ENCODE measurements around the gene SOS1.

SOS1 gene

GRCh38 chr2:39050109-39050508 is 70.7 kb downstream of the SOS1 start:
- in situ Hi-C loops (cut with MboI; ENCODE audit: low sequenced_read_pairs): no loop called here

DNA sequence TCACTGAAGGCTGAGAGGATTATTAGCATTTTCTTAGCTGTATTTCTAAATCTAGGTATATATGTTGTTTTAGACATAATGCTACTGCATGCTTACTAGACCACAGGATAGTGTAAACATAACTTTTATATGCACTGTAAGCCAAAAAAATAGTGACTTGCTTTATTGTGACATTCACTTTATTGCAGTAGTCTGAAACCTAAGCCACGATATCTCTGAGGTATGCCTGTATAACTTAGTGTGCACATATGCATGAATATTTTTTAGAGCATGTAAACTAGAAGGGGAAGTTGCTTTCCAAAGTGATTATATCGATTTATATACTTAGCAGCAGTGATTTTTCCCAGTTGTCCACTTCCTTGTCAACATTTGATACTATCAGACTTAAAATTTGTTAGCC is 81.8 kb downstream of the SOS1 start:
- in situ Hi-C loops (cut with MboI; ENCODE audit: low sequenced_read_pairs): no loop called here

DNA sequence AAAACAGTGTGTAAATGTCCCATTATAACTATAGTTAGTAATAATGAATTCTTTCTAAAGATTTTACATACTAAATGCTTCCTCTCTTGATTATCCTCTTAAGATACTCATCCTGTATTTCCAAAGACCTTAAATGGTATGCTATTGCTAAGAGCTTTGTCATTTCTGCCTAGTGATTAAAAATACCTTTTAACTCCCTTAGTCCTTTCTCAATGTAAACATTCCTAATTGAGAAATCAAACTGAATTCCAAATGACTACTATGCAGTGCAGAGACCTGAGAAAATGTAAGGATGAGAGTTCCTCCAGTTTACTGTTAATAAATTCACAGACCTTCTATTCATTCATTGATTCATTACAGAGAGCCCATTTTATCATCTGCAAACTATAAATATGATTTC is 86.9 kb downstream of the SOS1 start:
- in situ Hi-C loops (cut with MboI; ENCODE audit: low sequenced_read_pairs): no loop called here

- in situ Hi-C loops (cut with MboI; ENCODE audit: low sequenced_read_pairs): no loop called here
Observed at GRCh38 chr2:39027421-39027820, 93.4 kb downstream of the SOS1 start.

GRCh38 chr2:39024833-39025232 is 96.0 kb downstream of the SOS1 start:
- in situ Hi-C loops (cut with MboI; ENCODE audit: low sequenced_read_pairs): no loop called here

DNA sequence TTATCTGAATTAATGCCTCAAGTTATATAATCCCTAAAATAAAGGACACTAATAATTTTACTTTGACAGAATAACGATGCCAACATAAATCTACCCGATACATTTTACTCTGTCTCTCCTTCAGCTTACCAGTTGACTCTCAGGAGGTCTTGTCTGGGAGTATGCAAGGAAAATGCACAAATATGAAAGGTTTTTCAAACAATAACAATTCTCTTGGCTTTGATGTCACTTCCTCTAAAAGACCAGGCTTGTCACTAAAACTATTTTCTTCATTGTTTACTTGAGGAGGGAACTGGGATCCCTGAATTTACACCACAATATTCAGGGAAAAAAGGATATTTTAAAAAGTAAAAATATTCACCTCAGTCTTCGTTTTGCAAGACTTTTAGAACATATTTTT is 97.2 kb downstream of the SOS1 start:
- in situ Hi-C loops (cut with MboI; ENCODE audit: low sequenced_read_pairs): no loop called here

- in situ Hi-C loops (cut with MboI; ENCODE audit: low sequenced_read_pairs): no loop called here
Observed at GRCh38 chr2:39022642-39023235, 98.1 kb downstream of the SOS1 start.

GRCh38 chr2:39020383-39020782 is 100.5 kb downstream of the SOS1 start:
- in situ Hi-C loops (cut with MboI; ENCODE audit: low sequenced_read_pairs): no loop called here

DNA sequence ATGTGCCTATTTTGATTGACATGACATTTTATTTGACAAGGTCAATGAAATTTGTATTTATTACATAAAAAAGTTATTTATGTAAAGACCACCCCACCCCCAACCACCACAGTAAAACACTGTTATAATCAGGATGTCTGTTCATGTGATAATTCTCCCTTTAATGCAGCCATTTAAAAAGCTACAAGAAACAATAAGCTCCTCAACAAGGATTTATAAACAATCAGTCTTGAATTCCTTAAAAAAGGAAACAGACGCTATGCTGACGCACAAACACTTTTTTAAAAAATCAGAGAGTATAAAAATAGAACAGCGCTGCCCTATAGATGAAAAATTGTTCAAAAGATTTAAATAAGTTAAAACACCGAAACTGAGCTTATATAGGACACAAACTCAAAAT is 102.2 kb downstream of the SOS1 start:
- in situ Hi-C loops (cut with MboI; ENCODE audit: low sequenced_read_pairs): no loop called here

GRCh38 chr2:39017334-39017733 is 103.5 kb downstream of the SOS1 start:
- in situ Hi-C loops (cut with MboI; ENCODE audit: low sequenced_read_pairs): no loop called here

- in situ Hi-C loops (cut with MboI; ENCODE audit: low sequenced_read_pairs): no loop called here
Observed at GRCh38 chr2:39015424-39015823, 105.4 kb downstream of the SOS1 start.

GRCh38 chr2:39013871-39014270 is 107.0 kb downstream of the SOS1 start:
- in situ Hi-C loops (cut with MboI; ENCODE audit: low sequenced_read_pairs): no loop called here

- in situ Hi-C loops (cut with MboI; ENCODE audit: low sequenced_read_pairs): no loop called here
Observed at GRCh38 chr2:39008665-39009064, 112.2 kb downstream of the SOS1 start.

- in situ Hi-C loops (cut with MboI; ENCODE audit: low sequenced_read_pairs): no loop called here
Observed at GRCh38 chr2:39007875-39008504, 112.9 kb downstream of the SOS1 start.

- in situ Hi-C loops (cut with MboI; ENCODE audit: low sequenced_read_pairs): no loop called here
Observed at GRCh38 chr2:39000552-39000951, 120.3 kb downstream of the SOS1 start.

- in situ Hi-C loops (cut with MboI; ENCODE audit: low sequenced_read_pairs): no loop called here
Observed at GRCh38 chr2:38997781-38998180, 123.1 kb downstream of the SOS1 start.

GRCh38 chr2:38991899-38992298 is 129.0 kb downstream of the SOS1 start:
- in situ Hi-C loops (cut with MboI; ENCODE audit: low sequenced_read_pairs): no loop called here

DNA sequence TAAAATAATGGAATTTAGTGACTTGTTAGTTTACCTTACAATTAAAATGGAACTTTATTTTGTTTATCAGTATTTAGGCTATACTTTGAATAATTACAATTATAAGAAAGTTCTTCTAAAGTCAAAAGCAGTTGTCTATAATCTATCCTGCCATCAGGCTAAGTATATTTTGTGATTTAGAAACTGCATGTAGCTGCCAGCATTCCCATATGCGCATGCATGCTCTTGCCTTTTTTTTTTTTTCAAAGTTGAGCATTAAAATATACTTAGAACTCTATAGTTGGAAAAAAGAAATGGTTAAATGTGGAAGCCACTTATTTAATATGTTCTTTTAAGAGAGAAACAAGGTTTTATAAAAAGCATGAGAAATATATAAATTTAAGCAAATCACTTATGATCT is 132.1 kb downstream of the SOS1 start:
- in situ Hi-C loops (cut with MboI; ENCODE audit: low sequenced_read_pairs): no loop called here

- in situ Hi-C loops (cut with MboI; ENCODE audit: low sequenced_read_pairs): no loop called here
Observed at GRCh38 chr2:38982498-38982897, 138.4 kb downstream of the SOS1 start.

DNA sequence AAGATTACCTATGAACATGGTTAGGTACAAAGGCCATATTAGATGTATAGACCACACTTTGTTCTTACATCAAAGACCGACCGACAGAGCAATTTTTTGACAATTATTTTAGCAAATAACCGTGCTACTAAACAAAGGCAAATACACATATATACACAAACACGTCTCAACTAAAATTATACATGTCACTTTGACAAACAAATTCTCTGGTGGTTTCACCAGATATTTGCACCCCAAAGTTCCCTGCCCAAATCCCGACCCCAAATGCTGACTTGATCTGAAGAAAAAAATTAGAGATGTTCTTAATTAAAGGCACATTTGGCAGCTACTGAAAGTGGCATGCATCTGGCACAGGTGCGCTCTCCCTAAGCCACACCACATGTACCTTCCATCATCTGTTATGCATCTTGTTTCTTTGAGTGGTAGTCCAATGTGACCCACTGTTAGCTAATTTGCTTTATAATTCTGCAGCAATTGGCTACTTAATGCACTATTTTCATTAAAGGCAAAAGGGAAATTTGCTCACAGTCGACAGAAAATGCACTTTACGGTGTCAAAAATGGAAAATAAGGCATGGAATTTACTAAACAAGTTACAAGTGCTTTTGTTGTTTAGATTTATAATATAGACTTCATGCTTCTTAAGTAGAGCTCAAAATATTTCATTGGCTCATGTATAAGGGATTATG is 139.0 kb downstream of the SOS1 start:
- in situ Hi-C loops (cut with MboI; ENCODE audit: low sequenced_read_pairs): no loop called here

DNA sequence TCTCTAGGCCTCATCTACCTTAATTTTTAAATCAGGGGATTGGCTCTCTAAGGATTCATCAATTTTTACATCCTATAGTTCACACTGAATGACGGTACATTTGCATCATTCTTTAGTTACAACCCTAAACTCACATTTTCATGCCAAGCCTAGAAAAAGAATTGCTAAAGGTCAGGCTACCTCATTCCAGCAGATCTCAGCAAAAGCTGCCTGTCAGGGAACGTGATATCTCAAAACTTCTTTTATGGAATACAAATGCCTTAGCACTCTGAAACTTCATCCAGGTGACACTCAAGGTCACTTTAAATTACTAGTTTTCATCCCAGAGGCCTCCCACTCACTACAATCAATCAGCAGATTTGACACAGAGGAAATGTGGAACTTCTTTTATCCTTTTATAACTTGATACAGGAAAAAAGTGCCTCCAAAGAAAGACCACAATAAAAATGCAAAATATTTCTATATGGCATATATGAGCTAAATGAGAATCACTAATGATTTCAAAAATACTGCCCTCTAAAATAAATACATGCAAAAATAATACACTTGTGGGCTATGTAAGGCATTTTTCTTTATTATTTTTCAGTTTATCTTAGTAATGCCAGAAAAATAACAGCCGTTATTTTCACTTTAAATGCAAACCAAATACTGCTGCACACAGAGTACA is 139.7 kb downstream of the SOS1 start:
- in situ Hi-C loops (cut with MboI; ENCODE audit: low sequenced_read_pairs): no loop called here

DNA sequence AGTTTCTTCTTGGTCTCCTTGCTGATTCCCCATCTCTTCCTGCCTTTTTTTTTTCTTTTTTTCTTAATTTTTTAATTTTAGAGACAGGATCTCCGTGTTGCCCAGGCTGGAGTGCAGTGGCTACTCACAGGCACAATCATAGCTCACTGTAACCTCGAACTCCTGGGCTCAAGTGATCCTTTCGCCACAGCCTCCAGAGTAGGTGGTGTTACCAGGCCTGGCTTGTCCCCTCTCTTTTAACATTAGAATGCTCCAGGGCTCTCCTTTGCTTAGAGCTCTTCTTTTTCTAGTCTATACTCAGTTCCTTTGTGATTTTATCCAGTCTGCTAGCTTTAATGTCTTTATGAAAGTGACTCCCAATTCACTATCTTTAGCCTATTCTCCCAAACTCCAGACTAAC is 141.9 kb downstream of the SOS1 start:
- in situ Hi-C loops (cut with MboI; ENCODE audit: low sequenced_read_pairs): no loop called here

Measured in HL-60/S4 treated with retinoic acid at 250 ng/mL for 4 days and 3 days (cell line).